Breast epithelium (tissue), 3 donors: ENCODE data around the gene FABP3.

ENCODE experiments used
- CTCF ChIP-seq, 3 donors: fragments of 450-650 bp; IDR thresholded peaks; one replicate each; pipeline ENCODE4 v1.5.1; 2016 to 2017; ENCODE audit warnings: antibody characterized with exemption in 3 of 3, mild to moderate bottlenecking in 3 of 3, moderate library complexity in 3 of 3
- POLR2A ChIP-seq: fragments of 450-650 bp; IDR thresholded peaks from one replicate; pipeline ENCODE4 v1.6.1; 2016; ENCODE audit warnings: antibody characterized with exemption, mild to moderate bottlenecking, moderate library complexity
- POLR2AphosphoS5 ChIP-seq, 3 donors: sonication (generic); formaldehyde crosslinking; IDR thresholded peaks; one replicate each; pipeline ENCODE4 v1.6.1; 2017; ENCODE audit warnings: antibody characterized with exemption in 3 of 3

GRCh38 chr1:31372751-31373055 lies 173 bp downstream of the FABP3 start:
- TF ChIP-seq CTCF (IDR thresholded peaks at IDR 0.05) (no peak), POLR2AphosphoS5 (IDR thresholded peaks at IDR 0.05) (no peak), POLR2A (no peak)
